Mucosa of stomach (tissue), 1 donor: ENCODE data around the gene MLH1.

Experiments used
- H3K27me3 ChIP-seq: one replicate; pipeline ENCODE4 v1.7.0; 2013; ENCODE audit warnings: mild to moderate bottlenecking, low read length; ENCODE audit not compliant: control insufficient read depth, insufficient read depth
- H3K36me3 ChIP-seq: one replicate; pipeline ENCODE4 v1.7.0; 2013; ENCODE audit warnings: low read length; ENCODE audit not compliant: control insufficient read depth, insufficient read depth
- H3K4me1 ChIP-seq: one replicate; pipeline ENCODE4 v1.7.0; 2013; ENCODE audit warnings: mild to moderate bottlenecking, low read length; ENCODE audit not compliant: control insufficient read depth, insufficient read depth
- H3K4me3 ChIP-seq: one replicate; pipeline ENCODE4 v1.7.0; 2013; ENCODE audit warnings: low read length
- H3K9ac ChIP-seq: one replicate; pipeline ENCODE4 v1.7.0; 2013; ENCODE audit warnings: mild to moderate bottlenecking, low read length, moderate library complexity
- H3K9me3 ChIP-seq: one replicate; pipeline ENCODE4 v1.7.0; 2013; ENCODE audit warnings: mild to moderate bottlenecking, low read length, moderate library complexity; ENCODE audit not compliant: control insufficient read depth
- donor health status: Pancreatic carcinoma.

Gene MLH1

DNA sequence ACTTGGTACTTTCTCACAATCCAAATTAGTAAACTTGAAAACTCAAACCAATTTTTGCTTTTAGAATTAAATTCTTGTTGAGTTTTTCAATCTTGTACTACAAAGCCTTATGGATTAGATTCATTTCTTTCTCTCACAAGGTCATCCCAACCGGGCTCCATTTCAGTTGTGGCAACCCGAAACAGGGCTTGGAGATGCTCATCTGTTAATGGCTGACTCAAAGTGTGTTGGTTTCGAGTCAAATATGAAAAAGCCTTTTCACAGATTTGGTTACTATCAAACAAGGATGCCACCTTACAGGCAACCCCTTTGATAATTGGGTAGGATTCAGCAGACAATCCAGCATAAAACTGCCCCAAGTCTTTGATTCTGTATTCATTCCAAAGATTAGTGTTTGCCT is 2.2 kb upstream of the MLH1 start:
- H3K36me3 ChIP-seq, result peaks cover under 1% of the 10 kb centered on the region
- no peak overlapping the region for H3K4me3 ChIP-seq
- no peaks in the 10 kb centered on the region for H3K9me3 ChIP-seq
- no peaks in the 10 kb centered on the region for H3K27me3 ChIP-seq
- peaks cover 18% of the 10 kb centered on the region for H3K4me1 ChIP-seq
- no peak overlapping the region for H3K9ac ChIP-seq

DNA sequence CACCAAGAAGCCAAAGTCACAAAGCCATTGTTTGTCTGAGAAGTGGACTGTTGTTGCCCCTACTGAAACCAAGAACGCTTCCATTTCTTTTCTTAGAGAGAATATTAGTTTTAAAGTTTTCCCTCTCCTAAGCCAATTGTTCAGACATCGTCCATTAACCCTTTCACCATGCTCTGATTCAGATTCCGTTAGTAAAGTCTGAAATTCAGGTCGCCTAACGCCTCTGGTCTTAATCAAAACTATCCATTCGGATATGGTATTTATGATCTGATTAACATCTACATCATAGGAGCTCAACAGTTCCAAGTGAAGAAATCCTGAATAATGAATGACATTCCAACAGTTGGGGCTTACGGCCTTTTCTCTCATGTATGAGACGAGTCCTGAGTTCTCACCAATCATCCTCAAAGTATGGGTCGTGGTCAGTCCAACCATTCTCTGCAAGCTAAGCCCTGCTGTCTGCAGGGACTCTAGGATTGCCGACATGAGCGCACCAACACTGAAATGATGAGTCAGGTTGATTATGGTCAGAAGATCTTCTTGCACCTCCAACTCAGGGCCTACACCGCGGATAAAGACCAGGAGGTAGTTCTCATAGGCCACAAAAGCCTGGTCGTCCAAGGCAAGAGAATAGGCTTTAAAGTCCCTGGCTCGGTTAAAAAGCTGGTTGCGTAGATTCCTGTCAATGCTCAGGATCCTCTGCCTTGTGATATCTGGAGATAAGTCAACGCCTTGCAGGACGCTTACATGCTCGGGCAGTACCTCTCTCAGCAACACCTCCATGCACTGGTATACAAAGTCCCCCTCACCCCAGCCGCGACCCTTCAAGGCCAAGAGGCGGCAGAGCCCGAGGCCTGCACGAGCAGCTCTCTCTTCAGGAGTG is 1.2 kb upstream of the MLH1 start:
- Histone ChIP-seq H3K9me3 (no peaks in the 10 kb centered on the region), H3K4me1 (peaks cover 18% of the 10 kb centered on the region), H3K4me3 (peak overlapping the region; percentile 58), H3K27me3 (no peaks in the 10 kb centered on the region), H3K36me3 (peaks cover 5% of the 10 kb centered on the region), H3K9ac (peak overlapping the region; percentile 90)

DNA sequence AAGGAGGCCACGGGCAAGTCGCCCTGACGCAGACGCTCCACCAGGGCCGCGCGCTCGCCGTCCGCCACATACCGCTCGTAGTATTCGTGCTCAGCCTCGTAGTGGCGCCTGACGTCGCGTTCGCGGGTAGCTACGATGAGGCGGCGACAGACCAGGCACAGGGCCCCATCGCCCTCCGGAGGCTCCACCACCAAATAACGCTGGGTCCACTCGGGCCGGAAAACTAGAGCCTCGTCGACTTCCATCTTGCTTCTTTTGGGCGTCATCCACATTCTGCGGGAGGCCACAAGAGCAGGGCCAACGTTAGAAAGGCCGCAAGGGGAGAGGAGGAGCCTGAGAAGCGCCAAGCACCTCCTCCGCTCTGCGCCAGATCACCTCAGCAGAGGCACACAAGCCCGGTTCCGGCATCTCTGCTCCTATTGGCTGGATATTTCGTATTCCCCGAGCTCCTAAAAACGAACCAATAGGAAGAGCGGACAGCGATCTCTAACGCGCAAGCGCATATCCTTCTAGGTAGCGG is 452 bp upstream of the MLH1 start, which contains the start of gene EPM2AIP1:
TSS of gene EPM2AIP1 (minus strand) at position 326 of the 520 bp plus-strand sequence. CDS start at position 272, 54 bp downstream.
- peak within 1 kb of the TSS; percentile 90 for H3K9ac ChIP-seq
- H3K4me3 ChIP-seq, result peak within 1 kb of the TSS; percentile 58
- no peaks in the 10 kb centered on the region for H3K27me3 ChIP-seq
- no peaks in the 10 kb centered on the region for H3K9me3 ChIP-seq
- peaks cover 5% of the 10 kb centered on the region for H3K36me3 ChIP-seq
- peaks cover 18% of the 10 kb centered on the region for H3K4me1 ChIP-seq

DNA sequence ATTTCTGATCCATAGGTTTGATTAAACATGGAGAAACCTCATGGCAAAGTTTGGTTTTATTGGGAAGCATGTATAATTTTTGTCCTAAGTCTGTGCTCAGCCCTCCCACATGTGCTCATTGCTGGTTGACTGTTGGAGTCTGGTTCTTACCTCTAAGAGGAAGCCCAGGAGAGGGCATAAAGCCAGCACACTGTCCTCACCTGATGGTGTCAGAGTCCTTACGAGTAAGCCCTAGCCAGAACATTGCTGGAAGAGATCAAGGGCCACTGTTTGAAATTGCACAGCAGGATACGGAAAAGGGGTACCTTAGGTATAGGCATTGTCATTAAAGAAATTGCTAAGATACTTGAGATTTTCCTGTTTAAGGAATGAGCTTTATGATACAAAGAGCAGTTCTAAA is 21.3 kb downstream of the MLH1 start:
- Histone ChIP-seq H3K27me3 (no peaks in the 10 kb centered on the region), H3K4me1 (no peaks in the 10 kb centered on the region), H3K36me3 (peaks cover 9% of the 10 kb centered on the region), H3K9ac (no peak overlapping the region), H3K9me3 (no peaks in the 10 kb centered on the region), H3K4me3 (no peak overlapping the region)

DNA sequence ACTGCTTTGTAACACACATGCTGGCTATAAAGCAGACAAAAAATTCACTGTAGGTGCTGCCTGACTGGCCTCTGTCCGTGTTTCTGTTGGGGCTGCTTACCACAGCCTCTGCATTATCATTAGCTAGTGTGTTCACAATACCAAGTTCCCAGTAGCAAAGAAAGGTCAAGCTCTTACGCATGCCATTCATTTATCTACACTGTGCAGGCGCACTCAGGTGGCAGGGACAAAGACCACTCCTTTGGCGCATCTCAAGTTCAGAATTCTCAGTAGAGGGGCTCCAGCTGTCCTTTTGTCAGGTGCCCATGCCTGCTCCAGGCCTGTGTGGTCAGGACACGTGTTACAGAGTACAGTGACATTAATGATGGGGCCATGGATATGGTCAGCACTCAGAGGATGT is 22.3 kb downstream of the MLH1 start:
- H3K9ac ChIP-seq, result no peak overlapping the region
- H3K4me1 ChIP-seq, result no peaks in the 10 kb centered on the region
- no peaks in the 10 kb centered on the region for H3K9me3 ChIP-seq
- peaks cover 9% of the 10 kb centered on the region for H3K36me3 ChIP-seq
- no peak overlapping the region for H3K4me3 ChIP-seq
- no peaks in the 10 kb centered on the region for H3K27me3 ChIP-seq

DNA sequence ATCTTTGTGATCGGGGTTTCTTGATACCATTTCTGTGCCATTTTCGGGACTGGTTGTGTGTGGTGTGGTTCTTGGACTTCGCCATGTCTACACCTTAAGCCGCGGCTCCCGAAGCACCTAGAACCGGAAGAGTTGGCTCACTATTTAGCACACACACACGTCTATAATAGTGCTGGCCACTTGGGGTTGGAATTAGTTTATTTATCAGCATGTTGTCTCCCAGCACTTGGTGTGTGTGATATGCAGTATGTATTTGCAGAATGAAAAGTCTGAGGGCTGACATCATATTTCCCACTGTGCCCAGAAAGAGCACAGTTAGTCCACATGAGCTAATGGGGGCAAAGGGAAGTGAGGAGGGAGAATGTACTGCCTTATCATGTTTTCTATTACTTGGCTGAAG is 23.6 kb downstream of the MLH1 start:
- H3K36me3 ChIP-seq, result peaks cover 18% of the 10 kb centered on the region
- H3K27me3 ChIP-seq, result no peaks in the 10 kb centered on the region
- no peak overlapping the region for H3K4me3 ChIP-seq
- no peaks in the 10 kb centered on the region for H3K4me1 ChIP-seq
- no peak overlapping the region for H3K9ac ChIP-seq
- H3K9me3 ChIP-seq, result no peaks in the 10 kb centered on the region

DNA sequence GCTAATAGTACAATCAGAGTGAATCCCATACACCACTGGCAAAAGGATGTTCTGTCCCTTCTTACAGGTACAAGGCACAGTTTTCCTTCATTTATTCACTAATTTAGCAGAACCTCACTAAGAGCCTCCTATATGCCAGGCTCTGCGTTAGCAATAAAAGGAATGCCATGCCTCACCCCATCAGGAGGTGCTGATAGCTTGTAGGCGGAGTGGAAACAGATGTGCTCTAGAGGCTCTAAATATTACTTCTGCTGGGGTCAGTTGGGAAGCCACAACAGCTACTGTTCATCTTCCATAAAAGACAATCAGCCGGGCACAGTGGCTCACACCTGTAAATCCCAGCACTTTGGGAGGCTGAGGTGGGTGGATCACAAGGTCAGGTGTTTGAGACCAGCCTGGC is 24.4 kb downstream of the MLH1 start:
- no peaks in the 10 kb centered on the region for H3K9me3 ChIP-seq
- no peak overlapping the region for H3K4me3 ChIP-seq
- H3K9ac ChIP-seq, result no peak overlapping the region
- H3K4me1 ChIP-seq, result no peaks in the 10 kb centered on the region
- H3K27me3 ChIP-seq, result no peaks in the 10 kb centered on the region
- H3K36me3 ChIP-seq, result peaks cover 24% of the 10 kb centered on the region

DNA sequence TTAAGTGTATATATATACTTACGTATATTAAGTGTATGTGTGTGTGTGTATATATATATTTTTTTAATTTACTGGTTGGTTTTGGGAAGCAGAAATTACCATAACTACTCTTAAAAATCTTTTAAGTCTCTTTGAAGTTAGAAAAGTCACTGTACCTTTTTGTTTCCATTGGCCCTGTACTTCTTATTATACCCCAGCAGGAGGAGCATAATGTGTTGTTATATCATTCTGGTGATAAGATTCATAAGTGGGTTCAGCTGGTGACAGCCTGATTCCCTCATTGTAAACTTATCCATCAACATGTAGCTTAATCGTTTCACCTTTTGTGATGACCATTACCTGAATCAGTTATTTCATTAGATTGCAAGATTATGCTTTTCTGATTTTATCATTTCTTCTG is 30.8 kb downstream of the MLH1 start:
- Histone ChIP-seq H3K27me3 (no peaks in the 10 kb centered on the region), H3K9ac (no peak overlapping the region), H3K9me3 (no peaks in the 10 kb centered on the region), H3K4me3 (no peak overlapping the region), H3K4me1 (no peaks in the 10 kb centered on the region), H3K36me3 (peaks cover 25% of the 10 kb centered on the region)

DNA sequence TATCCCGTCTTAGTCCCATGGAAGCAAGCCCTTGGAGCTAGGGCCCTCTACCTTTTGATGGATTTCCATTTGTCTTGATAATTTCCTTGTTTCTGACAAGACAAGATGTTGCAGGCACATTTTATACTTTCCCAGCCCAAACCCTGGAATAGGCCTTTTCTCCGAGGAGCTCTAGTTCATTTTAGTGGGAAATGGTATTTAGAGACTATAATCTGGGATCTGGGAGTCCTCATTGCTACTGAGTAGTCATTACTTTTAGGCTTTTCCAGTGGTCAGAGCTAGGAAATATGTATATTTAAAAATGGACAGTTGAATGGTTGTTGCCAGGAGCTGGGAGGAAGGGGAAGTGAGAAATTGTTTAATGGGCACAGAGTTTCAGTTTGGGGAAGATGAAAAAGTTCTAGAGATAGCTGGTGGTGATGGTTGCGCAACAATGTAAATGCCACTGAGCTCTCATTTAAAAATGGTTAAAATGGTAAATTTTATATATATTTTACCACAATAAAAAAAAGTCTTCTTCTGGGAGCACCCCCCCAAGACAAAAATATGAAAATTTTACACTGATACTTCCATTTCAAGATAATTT is 31.6 kb downstream of the MLH1 start:
- Histone ChIP-seq H3K4me1 (no peaks in the 10 kb centered on the region), H3K9me3 (no peaks in the 10 kb centered on the region), H3K36me3 (peaks cover 25% of the 10 kb centered on the region), H3K27me3 (no peaks in the 10 kb centered on the region), H3K4me3 (no peak overlapping the region), H3K9ac (no peak overlapping the region)

DNA sequence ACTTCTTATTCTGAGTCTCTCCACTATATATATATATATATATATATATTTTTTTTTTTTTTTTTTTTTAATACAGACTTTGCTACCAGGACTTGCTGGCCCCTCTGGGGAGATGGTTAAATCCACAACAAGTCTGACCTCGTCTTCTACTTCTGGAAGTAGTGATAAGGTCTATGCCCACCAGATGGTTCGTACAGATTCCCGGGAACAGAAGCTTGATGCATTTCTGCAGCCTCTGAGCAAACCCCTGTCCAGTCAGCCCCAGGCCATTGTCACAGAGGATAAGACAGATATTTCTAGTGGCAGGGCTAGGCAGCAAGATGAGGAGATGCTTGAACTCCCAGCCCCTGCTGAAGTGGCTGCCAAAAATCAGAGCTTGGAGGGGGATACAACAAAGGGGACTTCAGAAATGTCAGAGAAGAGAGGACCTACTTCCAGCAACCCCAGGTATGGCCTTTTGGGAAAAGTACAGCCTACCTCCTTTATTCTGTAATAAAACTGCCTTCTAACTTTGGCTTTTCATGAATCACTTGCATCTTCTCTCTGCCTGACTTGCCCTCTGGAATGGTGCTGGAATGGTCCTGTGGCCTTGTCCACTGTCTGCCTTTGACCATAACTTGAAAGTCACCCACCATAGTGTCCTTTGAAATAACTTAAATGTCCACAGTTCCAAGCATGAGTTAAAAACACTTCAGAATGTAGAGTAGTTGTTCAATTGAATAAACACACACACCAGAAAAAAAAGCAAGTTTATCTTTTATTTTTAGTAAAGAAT is 32.4 kb downstream of the MLH1 start:
- no peak overlapping the region for H3K4me3 ChIP-seq
- H3K27me3 ChIP-seq, result no peaks in the 10 kb centered on the region
- no peak overlapping the region for H3K9ac ChIP-seq
- H3K4me1 ChIP-seq, result no peaks in the 10 kb centered on the region
- peaks cover 25% of the 10 kb centered on the region for H3K36me3 ChIP-seq
- no peaks in the 10 kb centered on the region for H3K9me3 ChIP-seq

DNA sequence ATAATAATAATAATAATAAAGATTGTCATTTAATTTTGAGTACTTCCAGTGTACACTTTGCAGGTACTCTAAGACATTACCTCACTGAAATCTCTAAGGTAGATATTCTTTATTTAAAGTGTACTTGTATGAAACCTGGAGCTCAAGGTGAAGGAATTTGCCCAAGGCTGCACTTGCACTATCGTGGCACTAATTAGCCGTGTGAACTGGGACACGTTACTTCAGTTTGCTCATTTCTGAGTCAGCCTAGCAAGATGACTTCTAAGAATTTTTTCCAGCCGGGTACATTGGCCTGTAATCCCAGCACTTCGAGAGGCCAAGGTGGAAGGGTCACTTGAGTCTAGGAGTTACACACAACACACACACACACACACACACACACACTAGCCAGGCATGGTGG is 33.5 kb downstream of the MLH1 start:
- no peaks in the 10 kb centered on the region for H3K9me3 ChIP-seq
- peaks cover 17% of the 10 kb centered on the region for H3K36me3 ChIP-seq
- H3K27me3 ChIP-seq, result no peaks in the 10 kb centered on the region
- H3K9ac ChIP-seq, result no peak overlapping the region
- H3K4me3 ChIP-seq, result no peak overlapping the region
- H3K4me1 ChIP-seq, result no peaks in the 10 kb centered on the region

DNA sequence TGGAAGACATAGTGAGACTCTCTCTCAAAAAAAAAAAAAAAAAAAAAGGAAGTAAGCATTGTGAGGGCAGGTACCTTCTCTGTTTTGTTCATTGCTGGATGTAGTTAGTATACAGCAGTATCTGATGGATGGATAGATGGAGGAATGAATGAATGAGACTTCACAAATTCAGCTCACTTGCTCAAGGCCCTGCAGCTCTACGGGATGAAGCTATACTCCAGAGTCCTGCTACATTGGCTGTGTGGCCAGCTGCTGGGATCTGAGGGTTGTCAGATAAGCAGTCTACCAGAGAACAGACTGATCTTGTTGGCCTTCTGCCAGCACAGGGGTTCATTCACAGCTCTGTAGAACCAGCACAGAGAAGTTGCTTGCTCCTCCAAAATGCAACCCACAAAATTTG is 35.0 kb downstream of the MLH1 start:
- H3K27me3 ChIP-seq, result no peaks in the 10 kb centered on the region
- no peak overlapping the region for H3K4me3 ChIP-seq
- no peaks in the 10 kb centered on the region for H3K4me1 ChIP-seq
- H3K9ac ChIP-seq, result no peak overlapping the region
- peaks cover 4% of the 10 kb centered on the region for H3K36me3 ChIP-seq
- no peaks in the 10 kb centered on the region for H3K9me3 ChIP-seq
